Stimulated activated CD4-positive, alpha-beta T cell treated with anti-CD3 and anti-CD28 coated beads, Interleukin-2, amount 100 ng/mL, for 4 hours (primary cell): ENCODE data around the gene NPB.

Source experiments
- DNase-seq: peaks from one replicate; pipeline ENCODE4 v3.0.0-alpha.2; 2020; ENCODE audit warnings: low read depth

The NPB gene

GRCh38 chr17:81869221-81870130 is 32.6 kb upstream of the NPB start:
- DNase-seq = no peak

GRCh38 chr17:81870131-81870980 is 31.7 kb upstream of the NPB start:
- DNase-seq = peak; percentile 16

- no peak for DNase-seq
Measured at GRCh38 chr17:81870981-81871386, 31.1 kb upstream of the NPB start, which contains the start of gene ARHGDIA. ARHGDIA (minus strand) TSS chr17:81871337; CDS start chr17:81869930, 1,407 bp downstream.

GRCh38 chr17:81871387-81872230 is 30.4 kb upstream of the NPB start:
- DNase-seq = peak; percentile 96

- DNase-seq = no peak
Measured at GRCh38 chr17:81877569-81877968, 24.5 kb upstream of the NPB start.

GRCh38 chr17:81878294-81878693 is 23.7 kb upstream of the NPB start:
- no peak for DNase-seq

GRCh38 chr17:81879121-81879520 is 22.9 kb upstream of the NPB start:
- no peak for DNase-seq

- no peak for DNase-seq
Measured at GRCh38 chr17:81884520-81884919, 17.5 kb upstream of the NPB start.

GRCh38 chr17:81884968-81885367 is 17.1 kb upstream of the NPB start:
- no peak for DNase-seq

- no peak for DNase-seq
Measured at GRCh38 chr17:81885454-81885853, 16.6 kb upstream of the NPB start.

GRCh38 chr17:81885869-81886548 is 16.0 kb upstream of the NPB start:
- no peak for DNase-seq

- DNase-seq = no peak
Measured at GRCh38 chr17:81888105-81888987, 13.7 kb upstream of the NPB start.

GRCh38 chr17:81888988-81889595 is 12.9 kb upstream of the NPB start:
- no peak for DNase-seq

GRCh38 chr17:81889602-81890001 is 12.4 kb upstream of the NPB start:
- no peak for DNase-seq

GRCh38 chr17:81890447-81891302 is 11.4 kb upstream of the NPB start:
- no peak for DNase-seq

- no peak for DNase-seq
Measured at GRCh38 chr17:81891303-81891552, 10.8 kb upstream of the NPB start.

GRCh38 chr17:81895400-81895799 is 6.6 kb upstream of the NPB start:
- no peak for DNase-seq

- DNase-seq = no peak
Measured at GRCh38 chr17:81898029-81898866, 3.8 kb upstream of the NPB start.
